Stimulated activated CD4-positive, alpha-beta T cell treated with anti-CD3 and anti-CD28 coated beads, TNF-alpha, amount 100 ng/mL, for 24 hours (primary cell): Measurements from ENCODE around the gene TM9SF2.
A peak's percentile ranks its signal among the peaks of the same experiment; 100 is the strongest.
"Not testable (repeated sequence)": the region's sequence is repeated elsewhere in the genome, so short reads cannot be mapped to it uniquely, and the experiment has no call there.

Experiments used
- DNase-seq, 3 experiments: peaks; one replicate each; pipeline ENCODE4 v3.0.0-alpha.2; 2020; ENCODE audit warnings: low read depth in 3 of 3

The TM9SF2 gene

GRCh38 chr13:99536023-99536422 is 34.8 kb downstream of the TM9SF2 start:
- DNase-seq: no peak

DNA sequence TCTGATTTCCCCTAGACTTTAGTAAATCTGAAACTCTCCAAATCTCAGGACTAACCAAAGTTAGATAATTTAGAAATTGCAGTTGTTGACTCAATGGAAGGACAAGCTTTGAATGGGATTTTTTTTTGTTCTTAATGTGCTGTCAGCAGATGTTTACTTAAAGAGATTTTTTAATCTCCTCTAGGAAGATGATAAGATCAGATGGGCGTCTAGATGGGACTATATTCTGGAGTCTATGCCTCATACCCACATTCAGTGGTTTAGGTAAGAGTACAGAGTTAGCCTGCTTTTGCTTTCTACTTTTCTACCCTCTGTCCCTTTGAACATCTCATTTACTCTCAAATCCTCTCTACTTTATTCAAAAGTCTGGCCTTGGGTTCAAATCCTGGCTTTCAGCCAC is 39.3 kb downstream of the TM9SF2 start:
- DNase-seq: no peak

DNA sequence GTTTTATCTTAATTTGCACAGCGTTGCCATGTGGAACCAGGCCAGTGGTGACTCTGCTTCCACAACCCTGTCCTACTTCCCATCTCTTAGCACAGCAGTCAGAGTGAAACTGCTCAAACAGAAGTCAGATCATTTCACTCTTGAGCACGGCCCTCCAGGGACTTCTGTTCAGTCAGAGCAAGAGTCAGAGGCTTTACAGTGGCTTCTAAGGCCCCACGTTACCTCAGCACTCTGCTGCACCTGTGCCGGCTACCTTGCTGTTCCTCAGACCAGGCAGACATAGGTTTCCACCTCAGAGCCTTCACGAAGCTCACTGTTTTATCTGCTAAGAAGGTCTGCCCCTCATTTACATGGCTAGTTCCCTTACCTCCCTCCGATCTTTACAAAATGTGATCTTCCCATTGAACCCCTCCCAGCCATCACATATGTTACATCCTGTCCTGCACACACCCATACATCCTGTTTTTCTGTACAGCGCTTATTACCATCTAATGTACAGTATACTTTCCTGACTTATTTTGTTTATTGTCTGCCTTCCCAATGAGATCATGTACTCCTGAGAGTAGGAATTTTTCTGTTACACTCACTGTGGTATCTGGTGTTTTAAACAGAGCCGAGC is 41.6 kb downstream of the TM9SF2 start:
- peak in 1 of 3 experiments; percentile 42 for DNase-seq

DNA sequence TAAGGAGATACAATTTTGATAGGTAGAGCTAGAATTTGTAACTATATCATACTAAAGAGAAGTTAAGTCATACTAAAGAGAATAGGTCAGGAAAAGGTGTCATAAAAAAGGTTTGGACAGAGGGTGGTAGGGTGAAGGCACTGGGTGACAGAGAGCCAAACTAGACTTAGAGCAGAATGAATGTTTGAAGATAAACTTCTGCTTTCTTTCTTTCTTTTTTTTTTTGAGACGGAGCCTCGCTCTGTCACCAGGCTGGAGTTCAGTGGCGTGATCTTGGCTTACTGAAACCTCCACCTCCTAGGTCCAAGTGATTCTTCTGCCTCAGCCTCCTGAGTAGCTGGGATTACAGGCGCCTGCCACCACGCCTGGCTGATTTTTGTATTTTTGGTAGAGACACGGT is 44.1 kb downstream of the TM9SF2 start:
- no peak for DNase-seq

DNA sequence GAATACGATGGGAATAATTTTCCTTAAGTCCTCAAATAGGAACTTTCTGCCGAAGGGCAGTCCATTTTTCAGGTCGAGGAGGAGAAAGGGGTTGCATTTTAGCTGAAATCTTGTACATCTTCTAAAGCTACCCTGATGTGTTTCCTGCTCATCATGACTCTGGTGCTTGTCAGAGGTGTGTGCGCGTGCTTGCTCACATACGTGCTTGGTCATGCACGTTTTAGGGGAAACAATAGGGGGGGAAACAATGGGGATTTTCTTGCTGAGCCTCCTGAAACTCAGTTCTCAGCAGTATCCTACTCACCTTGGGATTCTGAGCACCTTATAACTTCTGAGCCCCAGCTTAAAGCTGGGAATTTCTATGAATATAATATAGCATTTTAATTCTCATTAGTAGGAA is 44.7 kb downstream of the TM9SF2 start:
- no peak for DNase-seq

DNA sequence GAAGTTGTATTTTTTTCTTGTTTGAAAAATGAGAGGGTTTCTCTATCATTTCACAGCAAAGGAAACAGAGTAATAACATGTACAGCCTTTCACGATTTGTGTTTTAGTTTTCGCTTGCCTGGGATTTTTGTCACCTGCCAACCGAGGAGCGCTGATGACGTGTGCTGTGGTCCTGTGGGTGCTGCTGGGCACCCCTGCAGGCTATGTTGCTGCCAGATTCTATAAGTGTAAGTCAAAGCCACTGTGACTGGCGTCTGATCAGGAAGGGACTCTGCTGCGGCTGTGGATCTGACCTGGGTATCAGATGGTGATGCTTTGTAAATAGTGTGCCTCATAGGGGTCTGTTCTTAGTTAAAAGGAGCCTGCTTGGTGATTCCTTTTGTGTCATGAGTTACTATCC is 45.6 kb downstream of the TM9SF2 start:
- no peak for DNase-seq

DNA sequence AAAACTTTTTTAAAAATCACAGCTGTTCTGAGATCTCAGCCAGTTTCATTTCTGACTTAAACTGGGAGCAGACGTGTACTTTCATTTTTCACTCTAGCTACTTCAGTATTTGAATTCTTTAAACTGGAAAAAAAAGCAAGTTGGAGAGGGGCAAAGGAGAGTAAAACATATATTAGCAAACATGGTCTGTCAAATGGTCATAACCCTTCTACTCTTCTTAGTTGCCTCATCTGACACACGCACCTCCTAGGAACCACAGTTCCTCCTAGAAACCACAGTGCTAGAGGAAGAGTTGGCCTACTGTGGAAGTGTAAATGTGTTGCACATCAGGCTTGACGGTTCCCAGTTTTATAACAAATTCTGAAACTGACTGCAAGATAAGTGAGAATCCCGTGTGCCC is 47.2 kb downstream of the TM9SF2 start:
- no peak for DNase-seq

DNA sequence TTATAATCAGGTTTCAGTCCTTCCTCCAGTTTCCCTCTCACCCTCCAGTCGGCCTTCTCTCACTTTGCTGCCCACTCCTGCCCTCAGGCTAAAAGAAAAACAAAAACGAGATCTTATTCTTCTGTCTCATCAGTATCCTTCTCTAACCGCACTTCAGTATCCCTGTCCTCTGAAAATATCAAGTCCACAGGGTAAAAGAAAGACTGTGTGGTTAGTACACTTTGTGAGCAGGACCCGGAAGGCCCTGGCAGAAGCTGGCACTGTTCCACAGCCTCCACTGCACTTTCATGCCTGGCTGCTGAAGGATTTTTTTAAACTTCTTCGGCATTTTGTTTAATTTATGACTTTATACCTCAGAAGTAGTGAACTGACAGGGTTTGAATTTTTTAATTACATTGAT is 51.8 kb downstream of the TM9SF2 start:
- DNase-seq: no peak

GRCh38 chr13:99555149-99555548 is 53.9 kb downstream of the TM9SF2 start:
- DNase-seq: no peak

DNA sequence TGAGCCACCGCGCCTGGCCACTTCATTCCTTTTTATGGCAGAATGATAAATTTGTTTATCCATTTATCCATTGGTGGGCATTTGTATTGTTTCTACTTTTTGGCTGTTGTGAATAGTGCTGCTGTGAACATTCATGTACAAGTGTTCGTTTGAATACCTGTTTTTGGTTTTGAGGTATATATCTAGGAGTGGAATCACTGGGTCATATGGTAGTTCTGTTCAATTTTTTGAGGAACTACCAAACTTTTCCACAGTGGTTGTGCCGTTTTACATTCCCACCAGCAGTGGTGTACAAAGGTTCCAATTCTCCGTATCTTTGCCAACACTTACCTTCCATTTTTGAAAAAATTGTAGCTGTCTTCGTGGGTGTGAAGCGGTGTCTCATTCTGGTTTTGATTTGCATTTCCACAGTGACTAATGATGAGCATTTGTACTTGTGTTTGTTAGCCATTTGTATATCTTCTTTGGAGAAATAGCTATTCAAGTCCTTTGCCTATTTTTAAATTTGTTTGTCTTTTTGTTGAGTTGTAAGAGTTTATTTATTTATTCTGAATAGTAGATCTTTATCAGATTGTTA is 55.7 kb downstream of the TM9SF2 start:
- no peak for DNase-seq

GRCh38 chr13:99558570-99559180 is 57.4 kb downstream of the TM9SF2 start:
- DNase-seq: no peak

DNA sequence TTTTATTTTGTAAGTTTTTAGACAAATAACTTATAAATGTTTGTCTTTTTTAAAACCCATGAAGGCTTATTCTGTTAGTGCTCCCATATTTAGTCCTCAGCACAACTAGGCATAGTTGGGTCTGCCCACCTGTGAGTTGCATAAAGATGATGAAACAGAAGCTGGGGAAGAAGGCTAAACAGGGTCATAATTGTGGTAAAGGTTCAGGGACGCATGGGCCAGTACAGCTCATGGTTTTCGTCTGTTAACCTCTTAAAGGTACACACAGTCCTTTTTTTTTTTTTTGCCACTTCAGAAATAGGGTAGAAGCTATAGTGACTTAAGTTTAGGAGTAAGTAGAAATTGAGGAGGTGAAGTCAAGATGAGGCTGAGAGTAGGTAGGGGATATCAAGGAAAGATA is 58.3 kb downstream of the TM9SF2 start:
- no peak for DNase-seq

GRCh38 chr13:99563404-99563803 is 62.1 kb downstream of the TM9SF2 start:
- no peak for DNase-seq

DNA sequence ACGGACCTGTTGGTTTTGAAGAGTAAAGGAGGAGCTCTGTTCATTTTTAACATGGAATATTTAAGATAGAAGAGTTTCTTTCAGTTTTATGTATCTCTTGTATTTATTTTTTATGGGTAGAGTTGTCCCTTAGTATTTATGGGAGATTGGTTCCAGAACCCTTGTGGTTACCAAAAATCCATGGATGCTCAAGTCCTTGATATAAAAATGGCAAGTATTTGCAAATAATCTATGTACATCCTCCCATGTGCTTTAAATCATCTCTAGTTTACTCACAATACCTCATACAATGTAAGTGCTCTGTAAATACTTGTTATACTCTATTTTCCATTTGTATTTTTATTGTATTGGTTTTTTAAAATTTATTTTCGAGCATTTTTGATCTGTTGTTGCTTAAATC is 63.1 kb downstream of the TM9SF2 start:
- no peak for DNase-seq

GRCh38 chr13:99565478-99566124 is 64.3 kb downstream of the TM9SF2 start:
- DNase-seq: no peak

- no peak for DNase-seq
Measured at GRCh38 chr13:99566125-99567083, 65.1 kb downstream of the TM9SF2 start.

DNA sequence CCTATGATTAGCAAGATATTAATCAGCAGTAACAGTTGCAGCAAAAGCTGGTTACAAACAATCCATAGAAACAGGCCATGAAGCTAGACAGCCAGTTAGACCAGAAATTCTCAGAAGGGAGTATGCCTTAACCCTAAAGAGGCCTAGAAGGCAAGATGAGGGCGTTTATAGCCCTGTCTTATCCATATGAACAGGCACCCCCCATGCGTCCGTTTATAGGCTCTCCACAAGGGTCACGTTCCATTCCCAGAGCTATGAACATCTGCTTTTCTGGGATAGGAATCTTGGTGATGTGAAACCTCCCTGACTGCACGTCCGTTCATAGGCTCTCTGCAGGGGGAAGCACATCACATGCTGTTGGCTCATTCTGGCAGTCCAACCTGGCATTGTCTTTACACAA is 67.6 kb downstream of the TM9SF2 start:
- DNase-seq: not testable (repeated sequence)

GRCh38 chr13:99572131-99572530 is 70.9 kb downstream of the TM9SF2 start:
- DNase-seq: no peak

DNA sequence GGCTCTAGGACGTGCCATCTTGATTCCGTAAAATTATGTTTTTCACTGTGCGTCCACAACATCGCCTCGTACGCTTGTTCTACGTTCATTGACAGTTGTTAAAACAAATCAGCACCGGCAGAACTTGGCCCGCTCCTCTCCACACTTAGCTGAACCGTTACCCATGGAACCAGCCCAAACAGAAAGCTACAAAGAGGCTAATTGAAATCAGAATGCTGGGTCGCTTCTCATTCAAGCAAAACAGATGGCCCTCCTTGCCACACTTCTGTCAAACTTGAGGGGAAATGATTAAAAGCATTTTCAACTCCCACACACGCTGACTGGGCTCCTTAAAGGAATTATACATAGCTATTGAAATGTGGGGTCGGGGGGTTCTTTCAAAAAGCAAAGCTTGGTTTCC is 71.6 kb downstream of the TM9SF2 start:
- DNase-seq: no peak

DNA sequence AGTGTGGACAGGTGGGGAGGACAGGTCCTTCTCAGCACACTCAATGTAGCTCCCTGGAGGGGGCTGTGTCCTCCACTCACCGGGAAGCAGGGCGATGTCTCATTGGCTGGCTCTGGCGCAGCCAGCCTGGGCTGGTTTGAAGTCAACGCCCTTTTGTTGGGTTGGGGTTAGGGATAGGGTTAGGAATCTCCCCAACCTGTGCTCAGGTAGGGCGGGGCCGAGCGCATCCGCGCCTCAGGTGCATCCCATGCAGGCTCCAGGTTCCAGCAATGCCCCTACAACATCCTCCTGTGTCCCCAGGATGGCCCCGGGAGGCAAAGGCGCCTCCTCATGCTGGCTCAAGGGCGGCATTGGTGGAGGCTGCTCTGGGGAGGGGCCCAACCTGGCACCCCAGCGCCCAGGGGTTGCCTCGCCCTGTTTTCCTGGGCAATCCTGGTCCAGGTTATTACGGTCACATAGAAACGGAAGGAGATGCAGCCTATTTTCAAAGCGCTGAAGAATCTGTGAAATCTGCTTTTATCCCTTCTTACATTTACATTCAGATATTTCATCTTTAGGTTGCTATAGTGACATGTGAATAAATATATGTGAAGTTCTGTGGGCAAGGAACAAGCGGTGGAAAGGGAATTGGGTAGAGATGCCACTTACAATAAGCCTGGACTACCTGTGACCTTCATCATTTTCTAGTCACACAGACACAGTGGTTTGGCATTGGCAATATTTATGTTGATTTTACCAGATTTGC is 74.3 kb downstream of the TM9SF2 start:
- DNase-seq: no peak
